ENCODE results near the gene S100A12.

Gene S100A12

GRCh38 chr1:153365696-153366095, 9.7 kb downstream of the S100A12 start:
- no peak for DNase-seq

GRCh38 chr1:153364766-153365666, 10.4 kb downstream of the S100A12 start:
- peak; percentile 62 to 86 for DNase-seq

- peak; percentile 43 to 74 for DNase-seq
Observed at GRCh38 chr1:153364156-153364555, 11.3 kb downstream of the S100A12 start.

GRCh38 chr1:153363641-153364040, 11.8 kb downstream of the S100A12 start:
- DNase-seq, result no peak

- DNase-seq, result no peak
Observed at GRCh38 chr1:153362187-153362775, 13.1 kb downstream of the S100A12 start.

- no peak for DNase-seq
Observed at GRCh38 chr1:153361480-153362109, 13.8 kb downstream of the S100A12 start.

GRCh38 chr1:153360592-153361479, 14.6 kb downstream of the S100A12 start:
- no peak for DNase-seq

GRCh38 chr1:153360190-153360589, 15.2 kb downstream of the S100A12 start:
- DNase-seq, result peak; percentile 51 to 78

GRCh38 chr1:153359241-153359640, 16.2 kb downstream of the S100A12 start:
- no peak for DNase-seq

GRCh38 chr1:153358691-153358975, 16.8 kb downstream of the S100A12 start:
- no peak for DNase-seq

- peak; percentile 74 to 78 for DNase-seq
Observed at GRCh38 chr1:153357853-153358690, 17.3 kb downstream of the S100A12 start, which contains the start of gene S100A9. Gene S100A9, plus strand, starts transcription at chr1:153357854. Its CDS starts 430 bp downstream, at chr1:153358284.

- DNase-seq, result peak; percentile 90 to 91
Observed at GRCh38 chr1:153357076-153357852, 18.2 kb downstream of the S100A12 start.

- no peak for DNase-seq
Observed at GRCh38 chr1:153356392-153357075, 18.9 kb downstream of the S100A12 start.

- peak; percentile 71 to 85 for DNase-seq
Observed at GRCh38 chr1:153355445-153356071, 19.9 kb downstream of the S100A12 start.

- DNase-seq, result no peak
Observed at GRCh38 chr1:153354515-153355193, 20.8 kb downstream of the S100A12 start.

- no peak for DNase-seq
Observed at GRCh38 chr1:153353226-153353947, 22.0 kb downstream of the S100A12 start.

GRCh38 chr1:153352523-153352922, 22.9 kb downstream of the S100A12 start:
- peak; percentile 39 to 83 for DNase-seq

GRCh38 chr1:153350321-153350957, 25.0 kb downstream of the S100A12 start:
- no peak for DNase-seq

Measured in inflammatory macrophage treated with lipopolysaccharide for 1 hour (primary cell).